ENCODE measurements around the gene GPI.

GPI gene

DNA sequence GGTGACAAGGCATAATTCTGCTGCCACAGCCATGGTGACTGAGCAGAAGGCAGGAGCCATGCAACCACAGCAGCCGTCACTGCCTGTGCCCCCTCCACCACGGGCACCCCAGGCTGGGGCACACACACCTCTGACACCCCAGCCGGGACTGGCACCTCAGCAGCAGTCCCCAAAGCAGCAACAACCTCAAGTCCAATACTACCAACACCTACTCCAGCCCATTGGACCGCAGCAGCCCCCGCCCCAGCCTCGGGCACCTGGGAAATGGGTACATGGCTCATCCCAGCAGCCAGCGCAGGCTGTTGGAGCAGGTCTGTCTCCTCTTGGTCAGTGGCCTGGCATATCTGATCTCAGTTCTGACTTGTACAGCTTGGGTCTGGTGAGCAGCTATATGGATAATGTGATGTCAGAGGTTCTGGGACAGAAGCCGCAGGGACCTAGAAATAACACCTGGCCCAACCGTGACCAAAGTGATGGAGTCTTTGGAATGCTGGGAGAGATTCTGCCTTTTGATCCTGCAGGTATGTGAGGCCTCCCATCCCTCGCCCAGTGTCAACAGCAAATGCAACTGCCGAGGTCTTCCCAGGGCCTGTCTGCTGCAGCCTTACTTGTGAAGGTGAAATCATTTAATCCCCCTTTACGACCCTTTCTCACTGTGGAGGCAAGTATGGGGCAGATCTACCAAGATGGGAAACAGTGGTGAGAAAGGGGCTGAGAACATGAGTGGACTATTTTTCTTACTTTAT lies 22.9 kb upstream of the GPI start:
- FAIRE-seq = no peak

DNA sequence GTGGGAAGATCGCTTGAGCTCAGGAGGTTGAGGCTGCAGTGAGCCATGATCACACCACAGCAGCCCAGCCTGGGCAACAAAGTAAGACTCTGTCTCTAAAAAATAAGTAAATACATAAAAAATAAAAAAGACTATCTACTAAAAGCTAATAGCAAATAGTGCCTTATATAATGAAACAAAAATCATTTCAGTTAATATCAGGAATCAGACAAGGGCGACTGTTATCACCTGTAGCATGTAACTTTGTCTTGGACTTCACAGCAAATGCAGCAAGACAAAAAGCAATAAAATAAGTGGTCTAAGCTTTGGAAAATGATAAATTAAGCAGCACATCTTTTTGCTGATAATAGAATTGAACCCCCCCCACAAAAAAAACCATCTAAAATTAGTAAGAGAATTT lies 21.2 kb upstream of the GPI start:
- no peak for FAIRE-seq

GRCh38 chr19:34345947-34346351 lies 19.0 kb upstream of the GPI start:
- no peak for FAIRE-seq

DNA sequence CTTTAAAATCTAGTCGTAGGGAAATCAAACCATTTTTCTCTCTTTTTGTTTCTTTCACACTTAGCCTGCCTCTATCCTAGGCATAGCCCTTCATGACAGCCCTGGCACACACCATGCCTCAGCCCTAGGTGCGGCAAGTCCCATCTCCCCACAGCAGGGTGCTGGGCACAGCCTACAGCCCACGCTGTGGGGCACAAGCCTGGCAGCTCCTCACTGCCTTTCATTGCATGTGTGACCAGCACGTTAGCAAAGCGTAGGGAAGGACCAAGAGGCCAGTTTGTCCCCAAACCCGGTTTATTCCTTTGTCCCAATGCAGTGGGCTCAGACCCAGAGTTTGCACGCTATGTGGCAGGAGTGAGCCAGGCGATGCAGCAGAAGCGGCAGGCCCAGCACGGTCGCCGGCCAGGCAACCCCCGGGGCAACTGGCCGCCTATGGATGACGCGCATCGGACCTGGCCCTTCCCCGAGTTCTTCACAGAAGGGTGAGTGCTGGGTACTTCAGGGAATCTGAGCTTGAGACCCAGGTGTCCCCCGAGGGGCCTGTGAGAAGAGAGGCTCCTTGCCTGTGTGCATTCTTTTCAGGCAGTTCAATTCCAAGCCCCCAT lies 17.3 kb upstream of the GPI start:
- no peak for FAIRE-seq

DNA sequence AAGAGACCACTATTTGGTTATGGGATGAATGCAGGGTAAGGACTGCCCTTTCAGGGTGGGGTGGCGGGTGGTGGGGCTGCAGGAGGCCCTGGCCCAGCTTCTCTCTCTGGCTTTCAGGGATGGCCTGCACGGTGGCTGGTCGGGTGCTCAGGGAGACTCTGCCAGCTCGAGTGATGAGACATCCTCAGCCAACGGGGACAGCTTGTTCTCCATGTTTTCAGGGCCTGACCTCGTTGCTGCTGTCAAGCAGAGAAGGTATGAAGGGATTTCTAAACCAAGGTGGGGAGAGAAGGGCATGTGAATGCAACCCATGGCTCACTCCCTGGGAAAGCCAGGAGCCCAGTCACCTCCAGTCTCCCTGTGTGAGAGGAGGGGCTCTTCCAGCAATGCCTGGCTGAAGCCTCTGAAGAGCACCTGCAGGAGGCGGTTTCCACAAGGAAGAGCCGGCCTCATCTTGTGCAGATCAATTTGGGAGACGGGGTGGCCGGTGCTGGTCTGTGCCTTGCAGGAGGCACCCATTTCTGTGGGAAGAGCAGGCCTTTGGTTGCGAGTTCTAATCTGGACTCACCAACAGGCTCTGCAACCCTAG lies 16.0 kb upstream of the GPI start:
- no peak for FAIRE-seq

DNA sequence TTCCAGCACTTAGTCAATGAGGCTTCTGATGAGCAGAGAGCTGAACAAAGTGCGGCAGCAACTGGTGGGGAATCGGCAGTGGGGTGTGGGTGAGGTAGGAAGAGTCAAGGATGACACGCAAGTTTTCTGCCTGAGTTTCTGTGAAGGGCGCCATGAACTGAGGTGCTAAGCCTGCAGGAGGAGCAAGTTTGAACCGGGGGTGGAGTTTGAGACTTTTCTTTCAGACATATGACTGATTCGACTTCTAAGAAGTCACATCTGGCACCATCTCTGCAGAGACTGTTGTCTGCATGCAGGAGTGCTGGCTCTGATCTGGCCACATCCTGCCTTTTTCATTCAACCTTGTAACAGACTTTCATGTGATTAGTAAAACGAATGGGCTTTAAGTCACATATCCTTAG lies 14.8 kb upstream of the GPI start:
- FAIRE-seq = no peak

DNA sequence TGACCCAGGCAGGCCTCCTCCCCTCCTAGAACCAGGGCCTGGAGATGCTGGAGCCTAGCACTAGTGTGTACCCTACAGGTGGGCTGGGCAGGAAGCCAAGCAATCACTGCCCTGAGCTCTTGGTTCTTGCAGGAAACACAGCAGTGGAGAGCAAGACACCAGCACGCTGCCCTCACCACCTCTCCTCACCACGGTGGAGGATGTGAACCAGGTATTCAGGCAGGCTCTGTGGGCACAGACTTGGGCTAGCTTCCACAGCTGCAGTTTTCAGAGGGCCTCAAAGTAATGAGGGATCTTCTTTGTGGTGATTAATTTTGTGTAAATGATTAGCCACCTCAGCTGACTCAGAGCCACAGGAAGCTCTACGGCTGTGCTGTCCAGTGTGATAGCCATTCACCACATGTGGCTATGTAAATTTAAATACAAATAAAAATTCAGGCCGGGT lies 13.6 kb upstream of the GPI start:
- FAIRE-seq = no peak

- FAIRE-seq = no peak
Measured at GRCh38 chr19:34353546-34353945, 11.4 kb upstream of the GPI start.

DNA sequence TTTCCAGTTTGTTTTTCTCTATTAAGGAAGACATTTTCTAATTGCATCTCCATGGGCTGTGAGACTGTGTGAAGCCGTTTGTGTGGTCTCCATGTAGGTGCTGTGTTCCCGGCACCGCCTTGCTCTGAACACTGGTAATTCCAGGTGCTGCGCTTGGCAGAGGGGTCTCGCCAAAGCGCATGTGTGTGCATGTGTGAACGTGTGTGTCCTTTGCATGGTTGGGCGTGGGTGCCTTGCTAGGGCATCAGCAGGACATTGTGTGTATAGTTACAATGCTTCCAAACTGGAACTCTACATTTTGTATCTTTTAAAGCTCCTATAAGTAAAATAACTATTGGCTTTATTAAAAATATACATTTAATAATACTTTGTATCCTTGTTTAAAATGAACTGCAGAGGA lies 9.8 kb upstream of the GPI start:
- FAIRE-seq = no peak

DNA sequence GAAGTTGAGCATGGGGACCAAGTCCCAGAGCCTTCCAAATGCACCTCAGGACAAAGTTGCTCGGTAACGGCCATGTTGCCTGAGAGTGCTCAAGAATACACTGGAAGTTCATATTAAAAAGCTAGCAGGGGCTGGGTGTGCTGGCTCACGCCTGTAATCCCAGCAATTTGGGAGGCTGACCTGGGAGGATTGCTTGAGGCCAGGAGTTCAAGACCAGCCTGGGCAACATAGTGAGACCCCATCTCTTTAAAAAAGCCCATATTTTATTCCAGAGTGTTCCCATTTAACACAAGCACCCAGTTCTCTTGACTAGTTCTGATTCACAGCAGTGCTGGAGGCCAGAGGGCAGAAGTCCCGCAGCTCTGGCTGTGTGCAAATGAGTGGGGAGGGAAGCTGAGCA lies 8.1 kb upstream of the GPI start:
- FAIRE-seq = no peak

- FAIRE-seq = no peak
Measured at GRCh38 chr19:34357431-34357830, 7.6 kb upstream of the GPI start.

DNA sequence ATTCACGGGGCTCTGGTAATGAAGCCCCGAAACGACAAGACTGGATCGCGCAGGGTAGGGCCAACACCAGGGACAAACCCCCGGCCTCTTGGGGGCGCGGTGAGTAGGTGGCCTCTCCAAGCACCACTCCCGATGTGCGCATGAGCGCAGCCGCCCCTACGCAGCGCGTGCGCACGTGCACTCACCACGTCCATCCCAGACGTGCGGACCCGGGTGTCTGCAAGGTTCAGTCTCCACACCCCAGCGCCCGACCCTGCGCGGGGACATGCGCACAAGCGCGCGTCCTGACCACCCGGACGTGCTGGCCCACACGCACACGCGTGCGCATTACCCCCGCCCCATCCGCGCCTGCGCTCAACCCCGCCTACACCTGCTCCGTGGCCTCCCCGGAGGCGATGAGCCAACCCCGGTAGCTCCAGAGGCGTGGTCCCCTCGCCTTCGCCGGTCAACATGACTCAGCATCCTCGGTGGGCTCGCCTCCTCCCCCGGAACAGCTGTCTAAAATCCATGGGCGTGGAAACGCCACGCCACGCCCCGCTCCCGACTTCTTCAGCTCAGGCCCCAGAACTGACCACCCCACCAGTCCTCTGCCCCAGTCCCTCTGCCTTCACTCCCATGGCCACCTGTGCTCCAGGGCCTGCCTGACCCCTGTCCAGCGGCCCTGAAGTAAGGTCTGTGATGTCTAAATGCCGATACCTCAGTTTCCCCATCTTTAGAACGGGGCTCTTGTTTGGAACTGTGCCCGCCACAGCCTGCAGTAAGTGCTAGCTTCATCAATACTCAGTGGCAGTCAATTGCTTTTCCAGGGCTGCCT lies 5.6 kb upstream of the GPI start:
- FAIRE-seq = no peak

- no peak for FAIRE-seq
Measured at GRCh38 chr19:34359954-34360315, 5.1 kb upstream of the GPI start.

GRCh38 chr19:34360354-34360909 lies 4.6 kb upstream of the GPI start:
- no peak for FAIRE-seq

DNA sequence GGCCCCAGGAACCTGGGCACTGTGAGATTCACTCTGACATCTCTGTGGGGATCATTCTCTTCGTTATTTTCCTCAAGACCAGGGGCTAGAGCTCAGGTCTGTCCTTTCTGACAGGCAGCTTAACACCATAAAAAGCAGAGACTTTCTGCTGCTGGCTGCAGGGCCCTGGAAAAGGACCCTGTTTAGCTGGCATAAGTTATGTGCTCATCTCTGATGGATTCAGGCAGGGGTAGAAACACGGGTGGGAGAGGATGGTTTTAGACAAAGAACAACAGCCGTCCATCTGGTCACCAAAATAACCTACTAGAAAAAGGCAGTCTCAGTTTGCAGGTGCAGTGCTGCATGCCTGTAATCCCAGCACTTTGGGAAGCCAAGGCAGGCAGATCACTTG lies 2.3 kb upstream of the GPI start:
- FAIRE-seq = no peak

GRCh38 chr19:34363094-34363493 lies 1.9 kb upstream of the GPI start:
- no peak for FAIRE-seq

DNA sequence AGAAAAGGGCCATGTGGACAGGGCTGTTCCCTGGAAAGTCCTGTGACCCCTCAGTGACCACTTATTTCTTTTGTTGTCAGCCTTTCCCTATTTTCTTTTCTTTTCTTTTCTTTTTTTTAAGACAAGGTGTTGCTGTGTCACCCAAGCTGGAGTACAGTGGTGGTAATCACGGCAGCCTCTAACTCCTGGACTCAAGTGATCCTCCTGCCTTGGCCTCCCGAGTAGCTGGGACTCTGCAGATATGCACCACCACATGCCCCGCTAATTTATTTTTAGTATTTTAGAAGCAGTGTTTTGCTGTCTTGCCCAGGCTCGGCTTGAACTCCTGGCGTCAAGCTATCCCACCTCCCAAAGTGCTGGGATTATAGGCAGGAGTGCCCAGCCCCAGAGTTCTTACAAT lies 1.1 kb upstream of the GPI start:
- no peak for FAIRE-seq

- FAIRE-seq = no peak
Measured at GRCh38 chr19:34364462-34364829, 550 bp upstream of the GPI start.

DNA sequence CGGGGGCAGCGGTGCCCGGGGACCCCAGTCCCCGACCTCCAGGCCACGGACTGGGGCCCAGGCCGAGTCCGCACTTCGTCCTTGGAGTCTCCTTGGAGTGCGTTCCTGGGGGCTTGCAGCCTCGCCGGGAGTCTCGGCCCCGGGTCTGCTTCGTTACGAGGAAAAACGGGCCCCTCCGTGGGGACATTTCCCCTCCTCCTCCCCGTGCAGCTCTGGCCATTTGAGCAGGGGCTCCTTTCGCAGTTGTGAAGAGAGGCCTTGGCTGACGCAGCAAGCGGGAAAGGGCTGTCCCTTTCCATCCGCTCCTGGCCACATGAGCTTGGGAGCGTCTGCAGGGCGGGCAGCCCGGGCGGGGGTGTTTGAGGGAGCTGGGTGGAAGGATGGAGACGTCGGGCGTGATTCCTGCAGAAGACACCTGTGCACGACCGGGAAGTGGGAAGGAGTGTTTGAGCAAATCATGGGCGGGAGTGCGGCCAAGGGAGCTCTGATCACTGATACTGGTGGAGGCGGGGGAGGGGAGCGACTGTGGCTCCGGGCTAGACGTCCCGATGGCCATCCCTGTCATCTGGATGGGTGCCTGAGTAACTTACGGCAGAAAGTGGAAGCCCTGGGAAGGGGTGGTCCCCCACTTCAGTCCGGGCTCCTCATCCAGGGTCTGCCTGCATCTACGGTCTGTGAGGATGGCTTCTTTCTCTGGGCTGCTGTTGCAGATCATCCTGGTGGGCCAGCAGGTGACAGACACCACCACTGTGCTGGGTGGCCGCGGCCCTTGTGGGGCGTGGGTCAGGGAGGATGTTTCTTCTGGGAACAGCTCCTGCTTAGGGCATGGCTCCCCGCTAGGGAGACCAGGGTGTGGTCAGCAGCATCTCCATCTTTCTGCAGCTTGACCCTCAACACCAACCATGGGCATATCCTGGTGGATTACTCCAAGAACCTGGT lies 736 bp downstream of the GPI start:
- FAIRE-seq = no peak

DNA sequence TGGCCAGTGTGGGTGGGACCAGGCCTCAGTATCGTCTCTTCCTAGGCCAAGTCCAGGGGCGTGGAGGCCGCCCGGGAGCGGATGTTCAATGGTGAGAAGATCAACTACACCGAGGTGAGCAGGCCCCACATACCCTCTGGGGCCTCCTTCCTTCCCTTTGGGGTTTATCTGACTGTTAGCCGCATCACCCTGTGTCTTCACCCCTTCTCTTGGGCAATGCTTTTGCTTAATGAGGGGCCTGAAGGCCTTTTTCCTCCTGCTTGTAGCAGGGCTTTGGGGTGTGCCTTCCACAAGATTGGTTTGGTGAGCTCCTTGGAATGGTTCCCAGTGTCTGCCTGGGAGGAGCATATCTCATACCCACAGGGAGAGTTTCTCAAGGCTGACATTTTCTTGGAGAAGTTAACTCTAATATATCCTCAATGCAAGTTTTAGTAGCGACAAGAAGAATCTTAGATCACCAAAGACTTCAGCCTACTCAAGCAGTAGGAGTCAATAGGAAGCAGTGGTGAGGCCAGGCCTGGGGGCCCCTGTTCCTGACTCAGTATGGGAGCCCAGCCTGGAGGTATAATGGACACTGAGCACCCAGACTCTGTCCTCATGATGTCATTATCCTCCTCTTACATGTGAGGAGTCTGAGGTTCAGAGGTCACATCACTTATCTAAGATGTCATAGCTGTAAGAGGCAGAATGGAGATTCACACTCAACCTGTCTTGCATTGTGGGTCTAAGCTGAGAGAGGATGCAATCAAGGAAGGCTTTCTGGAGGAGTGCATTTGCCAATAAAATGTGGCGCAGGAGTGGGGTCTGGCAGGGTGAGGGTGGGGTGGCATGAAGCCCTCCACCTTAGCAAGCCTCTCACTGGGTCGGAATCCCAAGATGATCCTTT lies 2.0 kb downstream of the GPI start:
- FAIRE-seq = no peak

DNA sequence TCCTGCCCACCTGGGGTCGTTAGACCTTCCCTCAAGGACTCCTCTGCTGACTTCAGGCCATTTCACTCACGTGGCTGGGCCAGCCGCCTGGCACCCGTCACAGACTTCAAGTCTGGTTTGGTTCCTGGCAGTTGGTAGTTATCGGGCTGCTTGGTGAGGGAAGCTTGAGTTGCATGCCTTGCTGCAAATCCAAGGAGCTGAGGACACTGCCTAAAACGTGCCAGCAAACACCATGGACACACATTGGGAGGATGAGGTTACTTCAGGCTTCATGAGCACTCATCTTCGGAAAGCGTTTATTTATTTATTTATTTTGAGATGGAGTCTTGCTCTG lies 2.6 kb downstream of the GPI start:
- FAIRE-seq = no peak

Measured in TTC549 (cell line).